NCI-H1694 (cell line): ENCODE data around the gene RSF1.

Experiments
- DNase-seq: peaks from one replicate; lab custom pipeline; 2025; lab: John Stamatoyannopoulos, UW

Gene RSF1

GRCh38 chr11:77801477-77801876 lies 19.0 kb downstream of the RSF1 start:
- DNase-seq: no peak

GRCh38 chr11:77800449-77800848 lies 20.1 kb downstream of the RSF1 start:
- no peak for DNase-seq

- DNase-seq: no peak
Measured at GRCh38 chr11:77799338-77799737, 21.2 kb downstream of the RSF1 start.

GRCh38 chr11:77793972-77794371 lies 26.6 kb downstream of the RSF1 start:
- DNase-seq: no peak

- DNase-seq: no peak
Measured at GRCh38 chr11:77791301-77791700, 29.2 kb downstream of the RSF1 start.

GRCh38 chr11:77789731-77790476 lies 30.6 kb downstream of the RSF1 start:
- no peak for DNase-seq

GRCh38 chr11:77789061-77789730 lies 31.3 kb downstream of the RSF1 start:
- no peak for DNase-seq

- no peak for DNase-seq
Measured at GRCh38 chr11:77784572-77784971, 36.0 kb downstream of the RSF1 start.

- no peak for DNase-seq
Measured at GRCh38 chr11:77783025-77783424, 37.5 kb downstream of the RSF1 start.

- no peak for DNase-seq
Measured at GRCh38 chr11:77779935-77780334, 40.6 kb downstream of the RSF1 start.

- no peak for DNase-seq
Measured at GRCh38 chr11:77778549-77778948, 42.0 kb downstream of the RSF1 start.

GRCh38 chr11:77778118-77778517 lies 42.4 kb downstream of the RSF1 start:
- DNase-seq: no peak

- peak; percentile 12 for DNase-seq
Measured at GRCh38 chr11:77776455-77776854, 44.1 kb downstream of the RSF1 start.

- no peak for DNase-seq
Measured at GRCh38 chr11:77775936-77776335, 44.6 kb downstream of the RSF1 start.

GRCh38 chr11:77771135-77771534 lies 49.4 kb downstream of the RSF1 start:
- no peak for DNase-seq

- DNase-seq: no peak
Measured at GRCh38 chr11:77770629-77771028, 49.9 kb downstream of the RSF1 start.

GRCh38 chr11:77762426-77762825 lies 58.1 kb downstream of the RSF1 start:
- DNase-seq: no peak

GRCh38 chr11:77761491-77761890 lies 59.0 kb downstream of the RSF1 start:
- no peak for DNase-seq

- DNase-seq: no peak
Measured at GRCh38 chr11:77758331-77758730, 62.2 kb downstream of the RSF1 start.

- no peak for DNase-seq
Measured at GRCh38 chr11:77753230-77753629, 67.3 kb downstream of the RSF1 start.

- DNase-seq: no peak
Measured at GRCh38 chr11:77752516-77752915, 68.0 kb downstream of the RSF1 start.

GRCh38 chr11:77750394-77751156 lies 69.9 kb downstream of the RSF1 start:
- DNase-seq: no peak

GRCh38 chr11:77749232-77749631 lies 71.3 kb downstream of the RSF1 start:
- no peak for DNase-seq
